HepG2 (cell line): ENCODE results near the gene ZNF593OS. TPM values are rescaled to one million over a fixed set of nuclear protein-coding genes. Genes with fewer than 3 reads are reported as not detected.

Experiments used
- ATAC-seq: fragments of 200-7000 bp; cut with Tn5 transposase; 3 replicates; pipeline ENCODE4 v1.9.1; 2020; ENCODE audit warnings: mild to moderate bottlenecking, moderate library complexity
- BruUV-seq: library from RNA; stranded (reverse); fragments of 400-500 nt; replicated peaks from 2 replicates; lab custom pipeline; 2021; lab: Mats Ljungman, UMichigan
- CTCF ChIA-PET: fragments of 300-600 bp; formaldehyde crosslinking; extraction: SDS; loops from one replicate; lab custom pipeline; 2021; ENCODE audit warnings: low total read pairs, inconsistent platforms, low intra/inter-chr PET ratio; lab: Yijun Ruan, JAX
- POLR2A ChIA-PET: fragments of 350-600 bp; sonication (Branson Sonifier 250); formaldehyde crosslinking; loops from one replicate; lab custom pipeline; 2020; ENCODE audit warnings: antibody characterized with exemption, inconsistent platforms; lab: Yijun Ruan, JAX
- DNase-seq: peaks from one replicate; pipeline ENCODE4 v3.0.0-alpha.2; 2015; ENCODE audit warnings: low spot score
- FAIRE-seq: peaks from 3 replicates; lab custom pipeline; 2011; peaks lifted over from hg19 to GRCh38; lab: Jason Lieb, UNC
- H2AFZ ChIP-seq: one replicate; pipeline ENCODE4 v1.6.1; 2011; ENCODE audit warnings: low read length, inconsistent platforms
- H3K27ac ChIP-seq: fragments of 300-600 bp; 3 replicates; pipeline ENCODE4 v1.8.0; 2011; ENCODE audit warnings: mixed run types, mild to moderate bottlenecking, mixed read lengths, low read length, inconsistent platforms; ENCODE audit not compliant: insufficient read depth; ENCODE audit errors: extremely low read length
- H3K27me3 ChIP-seq, 2 experiments: fragments of 200-600 bp in 1 of 2; 2 replicates in 1 of 2; 3 replicates in 1 of 2; pipeline versions ENCODE4 v1.6.0 to v1.8.0; 2011; ENCODE audit warnings: low read length in 2 of 2, mild to moderate bottlenecking in 2 of 2, moderate library complexity in 2 of 2, inconsistent platforms in 1 of 2; ENCODE audit not compliant: insufficient read depth in 2 of 2, control insufficient read depth in 1 of 2
- H3K36me3 ChIP-seq, 2 experiments: fragments of 200-600 bp in 1 of 2; replicated peaks in 1 of 2; 2 replicates in 1 of 2; 3 replicates in 1 of 2; pipeline versions ENCODE4 v1.5.1 to v1.8.0; 2011; ENCODE audit warnings: low read length in 2 of 2, inconsistent platforms in 1 of 2; ENCODE audit not compliant: insufficient read depth in 2 of 2, control insufficient read depth in 1 of 2
- H3K4me1 ChIP-seq: 2 replicates; pipeline ENCODE4 v1.5.1; 2012; ENCODE audit warnings: low read length, inconsistent platforms; ENCODE audit not compliant: insufficient read depth
- H3K4me2 ChIP-seq: 2 replicates; pipeline ENCODE4 v1.6.0; 2011; ENCODE audit warnings: low read depth, low read length, inconsistent platforms
- H3K4me3 ChIP-seq, 3 experiments: fragments of 200-600 bp in 1 of 3; sonication (generic), shearing (Covaris generic) in 1 of 3; replicated peaks in 1 of 3; 2 replicates each; pipeline ENCODE4 v1.5.1; 2011 to 2016; ENCODE audit warnings: low read length in 3 of 3, inconsistent platforms in 2 of 3, low read depth in 2 of 3, mild to moderate bottlenecking in 2 of 3, control low read depth in 1 of 3, mixed read lengths in 1 of 3; ENCODE audit not compliant: insufficient read depth in 1 of 3
- H3K79me2 ChIP-seq: one replicate; pipeline ENCODE4 v1.6.1; 2011; ENCODE audit warnings: low read length, inconsistent platforms; ENCODE audit not compliant: insufficient read depth
- H3K9ac ChIP-seq: 2 replicates; pipeline ENCODE4 v1.6.0; 2011; ENCODE audit warnings: mild to moderate bottlenecking, low read depth, low read length, inconsistent platforms; ENCODE audit not compliant: insufficient read depth
- H3K9me3 ChIP-seq: 2 replicates; pipeline ENCODE4 v1.5.1; 2012; ENCODE audit warnings: mild to moderate bottlenecking, low read length
- H4K20me1 ChIP-seq: 2 replicates; pipeline ENCODE4 v1.6.0; 2011; ENCODE audit warnings: inconsistent platforms, mild to moderate bottlenecking, low read length, moderate library complexity; ENCODE audit not compliant: insufficient read depth
- FOXK2 ChIP-seq: fragments of 450-650 bp; IDR thresholded peaks from 2 replicates; pipeline ENCODE4 v1.6.1; 2016
- NFYB ChIP-seq: sonication (generic); formaldehyde crosslinking; IDR thresholded peaks from 2 replicates; pipeline ENCODE4 v1.4.0; 2020; ENCODE audit warnings: missing genetic modification reagents
- RBM22 ChIP-seq: fragments of 200-400 bp; formaldehyde crosslinking; optimal IDR thresholded peaks from 2 replicates; pipeline ENCODE3; 2017; ENCODE audit warnings: mild to moderate bottlenecking, low read length, moderate library complexity
- TFDP1 ChIP-seq: IDR thresholded peaks from 2 replicates; pipeline ENCODE4 v1.6.1; 2016; ENCODE audit warnings: missing compliant biosample characterization, missing genetic modification reagents, borderline replicate concordance
- ZBTB46 ChIP-seq: sonication (generic); formaldehyde crosslinking; IDR thresholded peaks from 2 replicates; pipeline ENCODE4 v1.4.0; 2020; ENCODE audit warnings: mild to moderate bottlenecking, missing genetic modification reagents, borderline replicate concordance
- ZNF275 ChIP-seq: sonication (generic); formaldehyde crosslinking; IDR thresholded peaks from 2 replicates; pipeline ENCODE4 v1.8.0; 2022; ENCODE audit warnings: missing genetic modification reagents, mild to moderate bottlenecking, inconsistent platforms, borderline replicate concordance
- ZNF567 ChIP-seq: sonication (generic); formaldehyde crosslinking; IDR thresholded peaks from 2 replicates; pipeline ENCODE4 v1.8.1; 2023; ENCODE audit warnings: mild to moderate bottlenecking, missing genetic modification reagents, borderline replicate concordance
- ZNF652 ChIP-seq: IDR thresholded peaks from 2 replicates; pipeline ENCODE4 v1.6.1; 2016; ENCODE audit warnings: low read depth, borderline replicate concordance
- ZNF768 ChIP-seq: sonication (generic); formaldehyde crosslinking; IDR thresholded peaks from 2 replicates; pipeline ENCODE4 v1.4.0; 2020; ENCODE audit warnings: missing genetic modification reagents
- WGBS: methylation state at CpG from one replicate; pipeline ENCODE4 v1.1.6; 2017; ENCODE audit warnings: low lambda C conversion rate; 5-methylcytosine and 5-hydroxymethylcytosine counted together
- in situ Hi-C: cut with HindIII; loops from 2 replicates; pipeline ENCODE4 v1.10.0; 2017; ENCODE audit warnings: low pct_unique_long_range_greater_than_20kb; ENCODE audit not compliant: extremely low pct_ligation_motif_present
- intact Hi-C: fragments of 100-400 bp; cut with micrococcal nuclease; formaldehyde crosslinking; loops from one replicate; pipeline ENCODE4 v1.10.0; 2022; ENCODE audit not compliant: unreplicated experiment
- polyA plus RNA-seq, 8 experiments: library from polyadenylated mRNA; depleted of rRNA in 3 of 8; stranded (reverse) in 7 of 8; unstranded in 1 of 8; fragments of >200 nt; fragmentation: Illumina TruSeq in 4 of 8; extraction: Trizol in 4 of 8; gene quantifications; 2 replicates each; pipeline versions ENCODE4 v1.2.1 to v1.2.3, GENCODE V29; 2011 to 2016; ENCODE audit warnings: low read depth in 4 of 8, missing spikeins in 1 of 8, mixed read lengths in 1 of 8; ENCODE audit not compliant: insufficient read depth in 1 of 8
- total RNA-seq, 5 experiments: library from RNA; depleted of rRNA; stranded (reverse); fragments of >200 nt; fragmentation: Illumina TruSeq; extraction: Trizol; gene quantifications; 2 replicates each; pipeline ENCODE4 v1.2.3, GENCODE V29; 2016; ENCODE audit warnings: low read depth in 1 of 5

Gene ZNF593OS
- total and polyA plus RNA-seq, 2 of the 13 experiments (the other 11 are each of a cell fraction or from before 2014, with no cell fraction given): not detected

- Histone ChIP-seq H2AFZ (no peak overlapping the region), H3K4me1 (peaks cover 15% of the 10 kb centered on the region)
- no peak for DNase-seq
Measured at GRCh38 chr1:26156285-26157038, 15.2 kb downstream of the ZNF593OS start.

DNA sequence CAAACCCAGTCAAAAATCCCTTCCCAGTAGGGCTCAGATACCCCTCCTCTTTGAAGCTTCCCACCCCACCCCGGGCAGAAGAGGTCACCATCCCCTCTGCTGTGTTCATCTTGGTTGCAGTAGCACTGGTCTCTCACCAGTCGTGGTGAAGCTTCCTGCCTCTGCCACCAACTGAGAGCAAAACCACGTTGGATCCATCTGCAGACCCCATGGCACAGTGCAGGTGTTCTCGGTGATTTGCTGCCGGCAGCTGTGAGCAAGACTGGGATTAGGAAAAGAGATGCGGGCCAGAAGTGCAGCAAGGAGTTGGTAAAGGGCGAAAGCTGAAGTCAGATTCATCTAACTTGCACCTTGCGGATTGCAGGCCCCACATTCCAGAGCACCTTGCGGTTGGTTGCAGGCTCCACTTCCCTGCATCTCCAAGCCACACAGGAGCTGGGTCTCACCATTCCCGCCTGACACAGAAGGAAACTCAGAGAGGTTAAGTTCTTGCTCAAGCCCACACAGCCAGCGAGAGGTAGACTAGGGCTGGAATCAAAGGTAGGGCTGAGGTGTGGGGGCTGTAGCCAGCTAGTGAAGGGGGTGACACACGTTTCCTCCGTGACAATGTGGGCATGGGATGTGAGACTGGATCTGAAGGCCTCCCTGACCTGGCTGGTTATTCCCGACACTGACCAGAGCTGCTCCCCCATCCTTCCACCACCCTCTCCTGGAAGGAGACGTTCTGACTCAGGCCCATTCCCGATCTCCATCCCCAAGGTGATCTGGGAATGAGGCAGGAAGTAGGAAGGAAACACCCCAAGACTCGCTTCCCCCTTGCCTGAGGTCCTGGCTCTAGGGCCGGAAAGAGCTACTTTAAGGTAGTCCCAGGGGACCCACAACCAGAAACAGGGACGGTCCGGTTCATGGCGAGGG, 16.0 kb downstream of the ZNF593OS start:
- CTCF ChIA-PET: no interaction called here
- Histone ChIP-seq H3K4me2 (no peak overlapping the region), H3K79me2 (no peaks in the 10 kb centered on the region), H3K4me3 (no peak overlapping the region), H4K20me1 (no peaks in the 10 kb centered on the region), H3K9me3 (no peaks in the 10 kb centered on the region), H3K9ac (no peak overlapping the region), H3K4me1 (peaks cover 10% of the 10 kb centered on the region), H3K27ac (no peak overlapping the region), H3K36me3 (no peaks in the 10 kb centered on the region), H2AFZ (no peak overlapping the region), H3K27me3 (peaks cover 10 to 51% of the 10 kb centered on the region in 2 experiments; a peak in 3 of 5 replicates)
- ATAC-seq (no peak), FAIRE-seq (no peak), DNase-seq (no peak)
- intact Hi-C loops (no loop called here), in situ Hi-C loops (loop anchor here (10.0 kb wide), 1 partner anchor 51 kb away; no protein-coding TSS in a partner anchor)
- POLR2A ChIA-PET: interaction anchor here (0.6 kb wide), 1 partner anchor 79 kb away, joined by 3 read pairs; no protein-coding TSS in a partner anchor
- WGBS: 26% methylated on average over 19 of the region's 21 CpGs
- no TSS peak for BruUV-seq
- no peak for TF ChIP-seq RBM22
- TF ChIP-seq TFDP1 (CRISPR knock-in tag): no peak
- TF ChIP-seq ZNF768 (CRISPR knock-in tag): peak; percentile 83
- TF ChIP-seq NFYB: no peak
- TF ChIP-seq ZBTB46 (CRISPR knock-in tag): no peak
- no peak for TF ChIP-seq FOXK2
- TF ChIP-seq ZNF275 (CRISPR knock-in tag): no peak

More at GRCh38 chr1:26156285-26157038, 15.2 kb downstream of the ZNF593OS start:
- Histone ChIP-seq H4K20me1 (no peaks in the 10 kb centered on the region), H3K27me3 (peaks cover 14 to 55% of the 10 kb centered on the region in 2 experiments; a peak in 4 of 5 replicates), H3K4me2 (no peak overlapping the region), H3K9ac (no peak overlapping the region), H3K9me3 (no peaks in the 10 kb centered on the region), H3K36me3 (no peaks in the 10 kb centered on the region), H3K4me3 (no peak overlapping the region), H3K27ac (no peak overlapping the region), H3K79me2 (no peaks in the 10 kb centered on the region)
- ChIA-PET POLR2A (interaction anchor here (0.6 kb wide), 1 partner anchor 79 kb away, joined by 3 read pairs; no protein-coding TSS in a partner anchor), CTCF (no interaction called here)
- TF ChIP-seq ZNF567 (CRISPR knock-in tag) (no peak), ZNF652 (CRISPR knock-in tag) (peak; percentile 88)
- BruUV-seq: no TSS peak
- intact Hi-C loops: no loop called here
- no peak for ATAC-seq
- WGBS: 29% methylated on average over 6 of the region's 12 CpGs
- in situ Hi-C loops: loop anchor here (10.0 kb wide), 1 partner anchor 52 kb away; no protein-coding TSS in a partner anchor
- FAIRE-seq: no peak
